ENCODE data around the gene CRADD. TPM values are rescaled to one million over a fixed set of nuclear protein-coding genes. Genes with fewer than 3 reads are reported as not detected.

The CRADD gene
- total RNA-seq, 1 experiment from 2014 or later, result 7.6 TPM

- H2BK5ac ChIP-seq (ENCODE audit: insufficient read length, low read length), result no peak overlapping the region
- no CpG with 5 or more reads among the region's 2 CpGs for WGBS (ENCODE audit: extremely low coverage, insufficient read length, low lambda C conversion rate)
- no peak overlapping the region for H3T11ph ChIP-seq (ENCODE audit: low read length)
- no peak overlapping the region for H2BK120ac ChIP-seq (ENCODE audit: low read depth, low read length, poor library complexity, severe bottlenecking)
- Mint-ChIP-seq H3K4me1 (peaks cover 4 to 7% of the 10 kb centered on the region in 2 experiments; a peak in 3 of 4 replicates), H3K4me3 (no peak overlapping the region), H3K27ac (no peak overlapping the region), H3K36me3 (ENCODE audit: insufficient read depth in 1 of 3, low read depth in 3 of 3) (no peaks in the 10 kb centered on the region; a peak in 1 of 7 replicates), H3K9me3 (peaks cover 2 to 3% of the 10 kb centered on the region in 2 experiments; a peak in 2 of 5 replicates), H3K27me3 (ENCODE audit: low read depth) (no peaks in the 10 kb centered on the region)
- H3K23ac ChIP-seq (ENCODE audit: insufficient read length, low read depth, low read length), result no peak overlapping the region
- no peak overlapping the region for H2BK12ac ChIP-seq (ENCODE audit: insufficient read length, low read depth, low read length)
- H3K56ac ChIP-seq (ENCODE audit: insufficient read length, low read depth, low read length), result no peak overlapping the region
- no peak overlapping the region for H3K14ac ChIP-seq (ENCODE audit: insufficient read depth, low read length)
- no peaks in the 10 kb centered on the region for H3K4me1 ChIP-seq (ENCODE audit: insufficient read depth, low read length)
- no peak overlapping the region for H2AK5ac ChIP-seq (ENCODE audit: insufficient read length, low read length)
- no peak overlapping the region for H4K91ac ChIP-seq (ENCODE audit: insufficient read length, low read depth, low read length)
- TF ChIP-seq CTCF (conservative IDR thresholded peaks at IDR 0.05), result no peak
- no peak overlapping the region for H2BK15ac ChIP-seq (ENCODE audit: low read depth, low read length)
- H4K8ac ChIP-seq (replicated peaks; ENCODE audit: insufficient read length, low read depth, low read length), result no peak overlapping the region
- no peaks in the 10 kb centered on the region for H4K20me1 ChIP-seq (ENCODE audit: control insufficient read depth, insufficient read depth, insufficient read length)
- H3K9ac ChIP-seq (ENCODE audit: extremely low read depth, insufficient read length, low read length), result no peak overlapping the region
- no peaks in the 10 kb centered on the region for H3K23me2 ChIP-seq (ENCODE audit: insufficient read length, low read depth, low read length, poor library complexity, severe bottlenecking)
- no peak overlapping the region for H3K4ac ChIP-seq (ENCODE audit: low read depth, low read length)
- H3K79me1 ChIP-seq (ENCODE audit: insufficient read depth, low read depth, low read length, poor library complexity, severe bottlenecking), result no peaks in the 10 kb centered on the region
- H4K5ac ChIP-seq (ENCODE audit: insufficient read length, low read depth, low read length), result no peak overlapping the region
- H2BK20ac ChIP-seq (ENCODE audit: low read depth, low read length, poor library complexity, severe bottlenecking), result no peak overlapping the region
- no peak for DNase-seq
- H3K27ac ChIP-seq (ENCODE audit: insufficient read length, low read depth, low read length), result no peak overlapping the region
- no peak overlapping the region for H2AFZ ChIP-seq (ENCODE audit: low read length)
- H3K4me2 ChIP-seq (ENCODE audit: insufficient read depth, insufficient read length, low read length), result no peak overlapping the region
- H3K18ac ChIP-seq (ENCODE audit: insufficient read length, low read depth, low read length), result no peak overlapping the region
- no peaks in the 10 kb centered on the region for H3K79me2 ChIP-seq (ENCODE audit: insufficient read depth, low read length)
- H3K9me3 ChIP-seq (ENCODE audit: control insufficient read depth, low read depth, low read length), result no peaks in the 10 kb centered on the region
- no peaks in the 10 kb centered on the region for H3K27me3 ChIP-seq (ENCODE audit: insufficient read depth, low read length)
Observed at GRCh38 chr12:93908264-93908663, 231.1 kb downstream of the CRADD start.

All from H9 (cell line).